HG03571 (cell line): Measurements from ENCODE around the gene TMEM80.
"Not testable (repeated sequence)": the region's sequence is repeated elsewhere in the genome, so short reads cannot be mapped to it uniquely, and the experiment has no call there.

Experiments
- ATAC-seq: cut with Tn5 transposase; IDR thresholded peaks from one replicate; pipeline ENCODE4 v1.9.1; 2021; ENCODE audit not compliant: unreplicated experiment

The TMEM80 gene

DNA sequence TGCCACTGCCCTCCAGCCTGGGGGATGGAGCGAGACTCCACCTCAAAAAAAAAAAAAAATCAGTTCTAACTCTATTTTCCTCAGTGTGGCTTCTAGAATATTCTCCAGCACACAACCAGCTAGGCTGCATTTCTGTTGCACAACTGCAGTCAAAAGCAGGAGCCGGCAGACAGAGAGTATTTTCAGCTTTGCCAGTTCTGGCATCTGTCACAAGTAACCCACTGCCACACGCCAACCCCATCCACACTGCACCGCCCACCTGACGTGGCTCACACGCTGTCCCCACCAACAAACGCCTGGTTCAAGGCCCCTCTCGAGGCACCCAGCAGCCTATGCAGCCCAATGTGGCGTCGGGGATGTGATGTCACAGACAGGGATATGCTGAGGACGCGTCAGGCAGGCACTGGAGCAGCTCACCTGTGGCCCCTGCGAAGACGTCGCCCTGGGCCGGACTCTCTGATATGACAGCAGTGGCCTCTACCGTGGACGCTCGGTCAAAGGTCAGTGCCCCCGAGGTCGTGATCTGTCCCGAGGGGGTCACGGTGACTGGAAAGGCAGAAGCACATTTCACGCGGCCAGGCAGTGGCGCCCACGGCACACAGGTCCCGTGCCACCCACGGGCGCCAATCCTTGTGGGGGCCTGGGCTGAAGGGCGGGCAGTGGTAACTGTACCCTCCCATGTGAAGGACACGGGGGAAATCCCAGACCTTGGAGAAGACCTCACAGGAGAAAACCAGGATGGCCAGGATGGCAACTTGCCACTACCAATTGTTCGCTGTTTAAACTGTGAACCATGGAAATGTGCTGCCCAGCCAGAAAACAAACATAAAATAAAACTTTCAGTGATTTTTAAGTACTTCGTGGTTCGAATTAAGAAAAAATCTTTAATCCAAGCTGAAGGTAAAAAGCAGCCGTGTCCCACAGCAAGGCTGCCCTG lies 16.1 kb upstream of the TMEM80 start:
- ATAC-seq = no peak

DNA sequence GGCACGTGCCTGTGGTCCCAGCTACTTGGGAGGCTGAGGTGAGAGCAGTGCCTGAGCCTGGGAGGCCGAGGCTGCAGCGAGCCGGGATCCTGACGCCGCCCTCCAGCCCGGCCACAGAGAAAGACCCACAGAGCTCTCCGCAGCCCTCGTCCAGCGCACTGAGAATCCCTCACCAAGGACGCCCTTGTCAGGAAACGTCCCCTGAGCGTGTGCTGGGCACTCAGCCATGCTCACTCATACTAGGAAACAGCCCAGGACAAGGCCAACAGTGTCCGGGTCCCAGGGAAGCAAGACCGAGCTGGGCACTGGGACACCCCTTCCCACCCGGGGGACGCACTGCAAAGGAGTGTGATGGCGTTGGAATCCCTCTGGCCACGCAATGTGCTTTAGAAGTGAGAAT lies 15.1 kb upstream of the TMEM80 start:
- ATAC-seq = no peak

DNA sequence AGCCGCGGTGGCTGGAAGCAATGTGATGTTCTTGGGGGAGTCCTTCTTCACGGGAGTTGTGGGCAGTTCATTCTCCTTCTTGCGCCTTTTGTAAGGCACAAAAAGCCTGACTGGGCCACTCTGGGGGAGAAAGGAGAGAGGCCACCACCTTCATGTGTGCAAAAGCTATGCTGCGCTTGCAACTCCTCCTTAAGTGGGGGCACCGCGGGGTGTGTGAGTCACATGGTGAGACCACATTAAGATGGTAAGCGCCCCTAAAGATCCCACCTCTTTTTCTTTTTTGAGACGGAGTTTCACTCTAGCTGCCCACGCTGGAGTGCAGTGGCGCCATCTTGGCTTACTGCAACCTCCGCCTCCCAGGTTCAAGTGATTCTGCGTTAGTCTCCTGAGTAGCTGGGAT lies 14.6 kb upstream of the TMEM80 start:
- no peak for ATAC-seq

DNA sequence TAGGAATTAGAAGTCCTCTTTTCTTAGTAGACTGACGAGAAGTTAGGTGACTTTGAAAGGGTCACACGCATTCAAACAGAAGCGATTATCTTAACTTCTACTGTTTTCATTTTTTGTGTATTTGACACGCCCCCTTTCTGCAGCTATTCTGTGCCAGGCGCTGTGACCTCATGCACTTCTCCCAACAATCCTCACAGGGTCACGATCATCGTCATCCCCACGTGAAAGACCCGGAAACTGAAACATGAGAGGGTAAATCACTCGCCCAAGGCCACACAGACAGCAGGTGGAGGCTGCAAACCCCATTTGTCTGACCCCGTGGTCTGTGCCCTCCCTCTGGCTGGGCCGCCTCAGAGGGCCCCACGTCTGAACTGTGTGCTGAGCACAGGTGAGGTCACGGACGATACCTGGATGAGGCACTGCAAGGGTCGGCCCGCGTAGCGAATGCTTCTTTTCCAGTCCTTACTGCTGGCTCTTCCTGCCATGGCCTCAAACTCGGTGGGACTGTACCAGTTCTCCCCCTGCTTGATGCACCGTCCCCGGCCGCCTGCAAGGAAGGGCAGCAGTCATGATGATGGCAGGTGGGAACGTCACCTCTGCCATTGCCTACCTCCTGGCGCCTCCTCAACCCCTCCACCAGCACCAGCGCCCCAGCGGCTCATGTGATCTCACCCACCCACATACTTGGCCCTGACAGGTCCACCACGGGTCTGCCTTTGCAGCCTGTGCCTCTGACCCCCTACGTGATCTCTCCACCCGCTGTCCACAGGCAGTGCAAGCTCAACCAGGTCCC lies 9.0 kb upstream of the TMEM80 start:
- no peak for ATAC-seq

DNA sequence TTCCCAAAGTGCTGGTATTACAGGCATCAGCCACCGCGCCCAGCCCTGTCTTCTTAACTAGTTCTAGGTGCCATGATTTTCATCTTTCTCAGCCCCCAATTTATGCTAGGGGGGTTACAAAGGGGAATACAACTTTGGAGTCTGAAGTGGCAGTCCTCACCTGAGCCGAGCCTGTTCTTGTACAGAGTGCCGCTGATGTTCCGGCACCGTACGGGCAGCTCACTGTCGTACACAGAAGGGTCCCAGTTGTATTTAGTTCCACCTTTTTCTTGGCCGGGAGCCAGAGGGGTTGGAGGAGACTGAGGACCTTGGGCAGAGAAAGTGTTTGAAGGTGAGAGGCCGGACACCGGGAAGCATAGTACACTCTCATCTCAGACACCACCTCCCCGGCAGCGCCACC lies 7.9 kb upstream of the TMEM80 start:
- ATAC-seq = no peak

DNA sequence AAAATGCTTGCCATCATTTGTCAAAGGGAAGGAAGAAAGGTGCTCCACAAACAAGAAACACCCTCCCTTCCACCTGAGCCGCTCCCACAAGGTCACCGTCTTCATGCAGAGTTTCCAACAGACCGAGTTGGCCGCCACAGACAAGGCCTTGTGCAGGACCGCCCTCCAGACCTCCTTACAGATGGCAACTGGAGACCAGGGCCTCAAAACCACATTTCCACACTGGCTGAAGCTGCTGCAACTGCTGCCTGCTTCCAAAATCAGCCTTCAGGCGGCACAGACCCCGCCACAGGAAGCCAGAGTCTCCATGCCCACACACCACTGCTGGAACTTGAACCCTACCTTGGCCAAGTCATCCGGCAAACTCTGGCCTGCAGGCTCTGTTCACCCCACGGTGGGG lies 6.9 kb upstream of the TMEM80 start:
- ATAC-seq = no peak

DNA sequence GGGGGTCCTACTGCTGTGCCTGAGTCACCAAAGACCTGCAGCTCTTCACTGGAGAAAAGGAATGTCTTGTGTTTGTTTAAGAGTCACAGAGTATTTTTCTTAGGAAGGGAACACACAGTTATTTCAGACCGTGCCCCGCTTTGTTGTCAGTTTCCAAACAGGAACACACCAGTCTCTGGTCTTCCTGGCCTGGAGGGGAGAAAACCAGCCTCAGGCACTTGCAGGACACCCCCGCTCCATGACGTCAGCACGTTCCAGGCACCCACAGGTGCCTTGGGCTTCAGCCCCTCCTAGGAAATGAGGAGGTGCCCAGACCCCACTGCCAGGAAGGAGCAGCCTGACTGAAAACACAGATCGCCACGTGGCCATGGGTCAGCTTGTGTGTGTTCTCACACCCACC lies 6.0 kb upstream of the TMEM80 start:
- ATAC-seq = no peak

DNA sequence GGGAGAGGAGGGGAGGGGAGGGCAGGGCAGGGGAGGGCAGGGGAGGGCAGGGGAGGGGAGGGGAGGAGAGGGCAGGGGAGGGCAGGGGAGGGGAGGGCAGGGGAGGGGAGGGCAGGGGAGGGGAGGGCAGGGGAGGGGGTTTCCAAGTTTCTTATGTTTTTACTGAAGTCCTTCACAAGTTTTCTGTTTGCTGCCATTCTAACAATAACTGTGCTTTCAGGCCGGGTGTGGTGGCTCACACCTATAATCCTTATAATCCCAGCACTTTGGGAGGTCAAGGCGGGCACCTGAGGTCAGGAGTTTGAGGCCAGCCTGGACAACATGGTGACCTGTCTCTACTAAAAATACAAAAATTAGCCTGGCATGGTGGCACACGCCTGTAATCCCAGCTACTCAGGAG lies 5.4 kb upstream of the TMEM80 start:
- not testable (repeated sequence) for ATAC-seq

DNA sequence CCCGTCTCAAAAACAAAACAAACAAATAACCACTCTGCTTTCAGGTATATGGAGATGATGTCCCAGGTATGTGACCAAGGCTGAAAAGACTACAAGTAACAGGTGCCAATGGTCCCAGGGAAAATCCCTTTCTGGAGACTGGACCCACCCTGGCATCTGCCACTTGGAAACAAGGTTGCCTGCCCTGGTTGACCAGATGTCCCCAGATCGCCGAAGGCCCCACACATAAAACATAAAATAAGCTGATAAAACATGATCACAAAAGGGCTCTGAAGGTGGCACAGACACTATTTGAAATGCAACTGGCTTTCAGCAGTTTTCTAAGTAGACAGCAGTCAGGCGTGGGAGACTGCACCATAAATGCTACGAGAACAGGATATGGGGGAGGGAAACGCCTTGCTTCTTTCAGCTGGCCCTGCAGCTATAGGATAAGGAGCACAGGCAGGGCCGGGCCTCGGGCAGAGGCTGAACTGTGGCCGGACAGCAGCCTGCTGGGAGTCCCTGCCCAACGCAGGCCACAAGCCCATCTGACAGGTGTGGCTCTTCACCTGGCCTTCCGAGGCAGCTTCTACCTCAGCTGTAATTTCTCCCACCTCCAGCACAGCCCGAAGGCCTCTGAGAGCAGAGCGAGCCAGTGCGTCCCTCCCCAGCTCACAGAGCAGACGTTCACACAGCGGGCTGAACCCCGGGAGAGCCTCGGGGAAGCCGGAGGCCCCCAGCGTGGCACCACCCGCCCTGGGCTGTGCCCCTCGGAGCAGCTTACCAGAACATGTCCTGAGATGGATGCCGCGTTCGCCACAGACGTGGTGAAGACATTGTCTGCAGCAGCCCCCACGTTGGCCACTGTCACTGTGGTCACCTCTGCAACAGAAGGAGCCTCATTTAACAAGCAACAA lies 4.6 kb upstream of the TMEM80 start:
- no peak for ATAC-seq

DNA sequence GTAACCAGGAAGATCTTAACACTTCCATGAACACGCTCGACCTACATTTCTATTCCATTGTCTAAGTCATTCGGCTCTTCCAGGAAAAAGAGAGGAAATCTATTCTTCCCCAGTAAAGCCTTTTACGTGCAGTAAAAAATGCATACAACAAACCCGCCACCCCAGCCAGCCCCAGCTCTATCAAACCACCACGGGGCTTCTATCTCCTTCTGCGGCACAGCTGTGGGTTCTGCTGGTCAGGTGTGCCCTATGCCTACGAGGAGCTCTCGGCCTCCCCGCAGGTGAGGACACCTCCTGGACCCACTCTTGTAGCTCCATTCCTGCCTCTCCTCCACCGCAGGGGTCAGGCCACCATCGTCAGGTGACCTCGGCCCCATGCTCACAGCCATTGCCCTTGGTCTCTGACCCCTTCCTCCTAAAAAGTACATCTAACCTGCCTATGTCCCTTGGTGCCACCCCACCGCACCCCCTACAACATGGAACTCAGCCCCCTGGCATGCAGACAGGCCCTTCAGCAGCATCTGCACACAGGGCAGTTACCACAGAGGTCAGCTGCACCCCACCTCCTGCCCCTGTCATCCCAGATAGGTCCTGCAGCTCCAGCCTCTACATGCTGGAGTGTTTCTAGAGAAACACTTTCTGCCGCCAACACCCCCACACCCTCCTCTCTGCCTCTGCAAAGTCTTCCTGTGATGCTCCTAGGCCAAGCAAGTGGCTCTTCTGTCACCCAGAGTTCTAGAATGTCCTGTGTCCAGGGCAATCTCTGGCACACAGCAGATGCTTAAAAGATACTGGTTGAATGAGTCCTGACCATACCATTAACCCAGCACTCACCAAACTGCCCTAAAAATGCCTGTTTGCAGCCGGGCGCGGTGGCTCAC lies 3.7 kb upstream of the TMEM80 start:
- no peak for ATAC-seq

DNA sequence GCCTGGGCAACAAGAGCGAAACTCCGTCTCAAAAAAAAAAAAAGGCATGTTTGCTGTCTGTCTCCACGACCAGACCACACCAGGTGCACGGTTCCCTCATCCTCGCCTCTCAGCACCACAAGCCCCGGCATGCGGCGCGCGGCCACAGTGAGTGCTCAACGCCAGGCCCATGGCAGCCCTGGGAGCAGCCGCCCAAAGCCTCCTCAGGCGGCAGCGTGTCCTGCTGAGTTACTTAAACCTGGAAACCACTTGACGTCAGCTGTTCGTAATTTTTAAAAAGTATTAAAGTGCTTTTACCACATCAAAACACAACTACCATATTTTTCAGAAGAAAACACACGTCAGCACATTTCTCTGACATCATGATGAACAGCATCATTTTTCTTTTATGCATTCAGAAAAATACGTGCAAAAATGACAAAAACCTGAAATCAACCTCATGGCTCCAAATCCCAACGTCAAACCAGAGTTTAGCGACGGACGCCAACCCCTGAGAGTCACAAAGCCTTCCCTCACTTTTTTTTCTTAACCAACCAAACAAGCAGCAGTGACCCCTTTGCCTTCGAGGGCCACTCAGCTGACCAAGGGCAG lies 2.7 kb upstream of the TMEM80 start:
- no peak for ATAC-seq

DNA sequence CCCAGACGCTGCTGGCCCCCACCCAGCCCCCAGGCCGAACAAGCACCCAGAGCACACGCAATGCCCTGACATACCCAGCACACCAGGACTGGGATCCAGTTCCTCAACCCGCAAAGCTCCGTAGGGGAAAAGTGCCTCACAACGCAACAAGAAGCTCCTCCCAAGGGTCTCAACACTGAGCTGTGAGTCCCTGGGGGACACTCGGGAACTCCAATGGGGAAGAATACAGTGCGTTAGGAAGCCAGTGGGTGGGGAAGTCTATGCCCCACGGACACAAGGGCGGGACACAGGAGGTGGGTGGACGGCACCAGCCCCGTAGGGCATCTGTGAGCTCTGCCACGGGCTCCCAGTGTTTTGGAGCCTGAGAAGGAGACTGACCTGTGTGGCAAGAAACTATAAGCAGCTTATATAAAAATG lies 2.2 kb upstream of the TMEM80 start:
- ATAC-seq = no peak

DNA sequence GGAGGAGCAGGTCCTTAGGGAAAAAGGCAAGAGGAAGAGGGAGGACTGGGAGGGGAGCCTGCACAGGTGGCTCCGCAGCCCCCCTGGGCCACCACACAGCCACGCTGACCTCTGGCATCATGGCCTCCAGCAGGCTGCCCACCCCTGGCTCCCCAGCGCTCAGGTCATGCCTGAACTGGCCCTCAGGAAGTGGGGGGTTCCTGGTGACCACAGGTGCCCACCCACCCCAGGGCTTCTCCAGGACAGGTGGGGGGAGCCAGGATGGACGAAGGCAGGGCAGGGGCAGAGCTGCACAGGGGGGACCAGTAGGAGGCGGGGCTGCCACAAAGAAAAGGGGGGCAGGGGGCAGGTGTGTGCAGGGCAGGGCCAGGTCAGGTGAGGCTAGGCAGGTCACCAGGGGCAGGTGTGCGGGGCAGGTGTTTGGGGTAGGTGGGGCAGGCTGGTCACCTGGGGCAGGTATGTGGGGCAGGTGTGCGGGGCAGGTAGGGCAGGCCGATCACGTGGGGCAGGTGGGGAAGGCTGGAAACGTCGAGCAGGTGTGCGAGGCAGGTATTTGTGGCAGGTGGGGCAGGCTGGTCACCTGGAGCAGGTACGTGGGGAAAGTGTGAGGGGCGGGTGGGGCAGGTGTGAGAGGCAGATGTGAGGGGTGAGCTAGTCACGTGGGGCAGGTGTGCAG lies 1.6 kb upstream of the TMEM80 start:
- no peak for ATAC-seq

DNA sequence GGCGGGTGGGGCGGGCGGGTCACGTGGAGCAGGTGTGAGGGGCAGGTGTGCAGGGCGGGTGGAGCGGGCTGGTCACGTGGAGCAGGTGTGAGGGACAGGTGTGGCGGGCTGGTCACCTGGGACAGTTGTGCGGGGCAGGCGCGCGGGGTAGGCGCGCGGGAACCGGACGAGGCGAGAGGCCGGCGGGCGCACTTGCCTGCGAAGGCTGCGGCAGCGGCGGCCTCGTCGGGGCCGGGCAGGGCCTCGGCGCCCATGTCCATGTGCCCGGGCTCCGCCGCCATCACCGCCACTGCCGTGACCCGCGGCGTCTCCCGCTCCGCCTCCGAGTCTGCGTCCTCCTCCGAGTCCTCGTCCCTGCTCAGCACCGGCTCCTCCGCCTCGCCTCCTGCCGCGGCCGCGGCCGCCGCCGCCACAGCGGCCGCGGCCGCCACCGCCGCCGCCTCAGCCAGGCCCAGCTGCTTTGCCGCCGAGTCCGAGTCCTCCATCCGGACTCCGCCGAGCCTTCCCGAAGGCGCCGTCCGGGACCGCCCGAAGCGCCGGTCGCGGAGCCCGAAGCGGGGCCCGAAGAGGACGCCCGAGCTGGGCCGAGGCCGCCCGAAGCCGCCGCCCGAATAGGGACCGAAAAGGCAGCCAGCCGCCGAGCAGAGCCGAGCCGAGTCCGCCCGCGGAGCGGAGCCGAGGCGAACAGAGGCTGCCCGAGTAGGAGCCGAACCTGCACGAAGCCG lies 891 bp upstream of the TMEM80 start, which contains the start of gene DEAF1:
Gene DEAF1, minus strand, starts transcription at position 660 of the 725 bp plus-strand sequence. Its CDS starts 175 bp downstream, at position 485.
- ATAC-seq = peak; percentile 76

DNA sequence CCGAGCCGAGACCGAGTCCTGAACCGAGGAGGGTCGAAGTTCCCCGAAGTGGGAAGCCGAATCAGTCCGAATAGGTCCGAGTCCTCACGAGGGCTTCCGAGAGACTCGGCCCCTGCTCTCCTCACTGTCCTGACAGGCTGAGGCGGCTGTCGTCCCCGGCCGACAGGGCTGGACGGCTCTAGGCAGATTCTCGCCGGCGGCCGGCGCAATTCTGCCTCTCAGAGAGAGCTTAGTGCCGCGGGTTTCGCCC lies 403 bp upstream of the TMEM80 start:
- ATAC-seq = no peak

DNA sequence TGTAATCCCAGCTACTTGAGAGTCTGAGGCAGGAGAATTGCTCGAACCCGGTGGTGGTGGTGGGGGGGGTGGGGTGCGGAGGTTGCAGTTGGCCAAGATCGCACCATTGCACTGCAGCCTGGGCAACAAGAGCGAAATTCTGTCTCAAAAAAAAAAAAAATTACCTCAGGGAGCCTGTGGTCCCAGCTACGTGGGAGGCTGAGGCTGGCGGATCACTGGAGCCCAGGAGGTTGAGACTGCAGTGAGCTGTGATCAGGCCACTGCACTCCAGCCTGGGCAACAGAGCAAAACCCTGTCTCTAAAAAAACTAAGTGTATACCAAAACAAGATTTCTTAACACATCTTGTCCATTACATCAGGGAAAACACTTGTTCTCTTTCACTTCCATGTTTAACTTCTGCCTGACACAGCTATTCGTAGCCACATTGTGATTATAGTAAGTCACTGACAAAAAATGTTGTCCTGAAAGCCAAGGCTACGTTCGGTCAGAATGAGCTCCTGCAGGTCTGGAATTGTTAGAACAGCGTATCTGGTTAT lies 1.4 kb downstream of the TMEM80 start:
- no peak for ATAC-seq

DNA sequence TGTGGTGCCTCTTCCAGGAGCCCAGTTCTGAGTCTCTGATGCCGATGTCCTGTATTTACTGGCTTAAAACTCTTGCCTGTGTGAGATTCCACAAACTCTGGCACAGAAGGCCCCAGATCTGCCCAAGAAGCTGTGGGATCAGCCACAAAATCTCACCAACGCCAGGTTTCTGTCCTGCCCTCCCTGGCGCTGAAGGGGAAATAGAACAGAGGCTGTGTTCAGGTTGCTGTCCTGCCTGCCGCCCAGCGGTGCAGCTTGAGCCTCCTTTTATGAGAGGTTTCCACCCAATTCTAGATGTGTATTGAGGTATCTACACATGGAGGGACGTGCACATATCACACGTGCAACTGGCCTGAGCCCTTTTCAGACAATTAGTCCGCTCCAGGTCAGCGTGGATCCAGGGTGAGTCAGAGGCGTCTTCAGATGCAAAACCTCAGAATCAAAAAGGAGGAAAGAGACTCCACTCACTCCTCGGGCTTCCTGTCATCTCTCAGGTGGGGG lies 2.2 kb downstream of the TMEM80 start:
- ATAC-seq = no peak

DNA sequence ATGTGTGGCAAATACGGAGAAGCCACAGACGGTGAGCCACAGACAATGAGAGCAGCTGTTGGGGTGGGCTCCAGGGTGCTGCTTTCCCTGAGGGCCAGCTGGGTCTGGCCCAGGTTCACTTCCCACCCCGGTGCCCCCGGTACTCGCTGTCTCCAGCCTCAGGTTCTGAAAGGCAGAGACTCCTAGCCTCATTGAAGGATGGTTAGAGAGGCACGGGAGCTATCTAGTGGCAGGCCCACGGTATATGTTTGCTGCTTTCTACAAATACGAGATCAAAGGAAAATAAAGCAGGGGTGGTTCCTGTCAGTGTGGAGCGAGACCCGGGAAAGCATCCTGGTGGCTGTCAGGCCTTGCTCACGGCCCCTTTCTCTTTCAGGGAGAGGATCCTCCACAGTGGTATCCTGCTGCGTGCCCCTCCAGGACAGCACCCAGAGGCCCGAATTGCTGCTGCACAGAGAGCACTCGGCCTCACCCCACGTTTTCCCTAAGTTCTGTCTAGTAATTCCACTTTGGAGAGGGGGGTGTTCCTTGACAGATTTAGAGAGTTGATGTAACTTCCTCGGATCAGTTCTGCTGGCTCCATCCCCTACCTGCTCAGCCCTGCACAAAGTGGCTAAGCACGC lies 3.0 kb downstream of the TMEM80 start:
- ATAC-seq = no peak
